Type B pancreatic cell (in vitro differentiated cells): Measurements from ENCODE around the gene NCK1. TPM values are rescaled to one million over a fixed set of nuclear protein-coding genes. Genes with fewer than 3 reads are reported as not detected.

Experiments used
- DNase-seq: peaks from one replicate; pipeline ENCODE4 v3.0.0; 2021; ENCODE audit warnings: mixed read lengths; ENCODE audit not compliant: unreplicated experiment; ENCODE audit errors: extremely low spot score
- H3K27ac Mint-ChIP-seq: 2 replicates; pipeline ENCODE4 v1.8.0; 2021; ENCODE audit warnings: mild to moderate bottlenecking, mixed read lengths
- H3K27me3 Mint-ChIP-seq: 2 replicates; pipeline ENCODE4 v1.8.0; 2021; ENCODE audit warnings: mixed read lengths
- H3K36me3 Mint-ChIP-seq: 2 replicates; pipeline ENCODE4 v1.8.0; 2021; ENCODE audit warnings: mixed read lengths
- H3K4me1 Mint-ChIP-seq: one replicate; pipeline ENCODE4 v1.8.0; 2021; ENCODE audit warnings: mixed read lengths; ENCODE audit not compliant: unreplicated experiment
- H3K4me3 Mint-ChIP-seq: 2 replicates; pipeline ENCODE4 v1.8.0; 2021; ENCODE audit warnings: mild to moderate bottlenecking, mixed read lengths
- H3K9me3 Mint-ChIP-seq: 2 replicates; pipeline ENCODE4 v1.8.0; 2021; ENCODE audit warnings: mixed read lengths
- total RNA-seq: library from RNA; stranded (reverse); gene quantifications from 2 replicates; pipeline ENCODE4 v1.2.1, GENCODE V29; 2021; ENCODE audit warnings: low replicate concordance
- TF ChIP-seq, protein P1 (sequence below): fragments of 200-600 bp; sonication (generic); conservative IDR thresholded peaks from 2 replicates; pipeline ENCODE4 v1.5.0; 2021; ENCODE audit warnings: antibody characterized with exemption, mild to moderate bottlenecking

NCK1 gene
- total RNA-seq, 1 donor from 2014 or later = 24.3 TPM

DNA sequence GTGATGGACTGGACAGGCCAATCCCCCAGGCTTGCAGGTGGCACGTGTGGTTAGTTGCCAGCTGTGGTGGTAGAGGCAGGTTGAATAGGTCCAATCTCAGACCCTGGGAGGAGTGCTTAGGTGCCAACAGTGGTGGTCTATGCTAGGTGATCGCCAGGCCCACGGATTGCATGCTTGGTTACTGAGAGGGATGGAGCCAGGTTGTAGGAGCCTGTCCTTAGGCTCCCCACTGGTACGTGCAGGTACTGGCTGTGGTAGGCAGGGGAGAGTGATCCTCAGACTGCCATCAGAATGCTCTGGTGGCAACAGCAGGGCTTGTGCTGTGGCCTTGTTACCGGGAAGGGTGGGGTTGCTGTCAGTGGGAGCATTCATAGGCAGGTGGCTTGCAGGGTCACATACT lies 44.7 kb downstream of the NCK1 start:
- Mint-ChIP-seq H3K4me1 (no peaks in the 10 kb centered on the region), H3K36me3 (peaks cover 32% of the 10 kb centered on the region), H3K9me3 (peaks cover 13% of the 10 kb centered on the region), H3K4me3 (no peak overlapping the region), H3K27me3 (no peaks in the 10 kb centered on the region), H3K27ac (no peak overlapping the region)
- TF ChIP-seq, protein P1, sequence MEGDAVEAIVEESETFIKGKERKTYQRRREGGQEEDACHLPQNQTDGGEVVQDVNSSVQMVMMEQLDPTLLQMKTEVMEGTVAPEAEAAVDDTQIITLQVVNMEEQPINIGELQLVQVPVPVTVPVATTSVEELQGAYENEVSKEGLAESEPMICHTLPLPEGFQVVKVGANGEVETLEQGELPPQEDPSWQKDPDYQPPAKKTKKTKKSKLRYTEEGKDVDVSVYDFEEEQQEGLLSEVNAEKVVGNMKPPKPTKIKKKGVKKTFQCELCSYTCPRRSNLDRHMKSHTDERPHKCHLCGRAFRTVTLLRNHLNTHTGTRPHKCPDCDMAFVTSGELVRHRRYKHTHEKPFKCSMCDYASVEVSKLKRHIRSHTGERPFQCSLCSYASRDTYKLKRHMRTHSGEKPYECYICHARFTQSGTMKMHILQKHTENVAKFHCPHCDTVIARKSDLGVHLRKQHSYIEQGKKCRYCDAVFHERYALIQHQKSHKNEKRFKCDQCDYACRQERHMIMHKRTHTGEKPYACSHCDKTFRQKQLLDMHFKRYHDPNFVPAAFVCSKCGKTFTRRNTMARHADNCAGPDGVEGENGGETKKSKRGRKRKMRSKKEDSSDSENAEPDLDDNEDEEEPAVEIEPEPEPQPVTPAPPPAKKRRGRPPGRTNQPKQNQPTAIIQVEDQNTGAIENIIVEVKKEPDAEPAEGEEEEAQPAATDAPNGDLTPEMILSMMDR = no peak
- DNase-seq = no peak

DNA sequence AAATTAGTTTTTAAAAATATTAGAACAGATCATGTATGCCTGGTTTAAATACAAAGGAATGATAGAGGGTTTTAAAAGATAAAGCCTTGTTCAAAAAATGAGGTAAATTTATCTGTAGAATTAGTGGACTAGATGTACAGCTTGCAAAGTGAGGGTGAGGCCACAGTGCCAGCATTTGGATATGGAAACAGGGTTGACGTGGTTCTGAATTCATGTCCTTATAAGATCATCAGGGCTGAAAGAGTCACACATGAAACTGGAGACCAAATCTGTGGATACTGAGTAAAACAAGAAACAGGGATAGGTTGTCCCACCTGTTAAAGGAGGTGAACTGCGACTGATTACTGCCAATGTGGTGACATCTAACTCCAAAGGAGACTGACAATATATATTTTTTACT lies 46.3 kb downstream of the NCK1 start:
- no peak for DNase-seq
- Mint-ChIP-seq H3K9me3 (peaks cover 10% of the 10 kb centered on the region), H3K27me3 (no peaks in the 10 kb centered on the region), H3K4me1 (no peaks in the 10 kb centered on the region), H3K36me3 (peaks cover 31% of the 10 kb centered on the region), H3K4me3 (no peak overlapping the region), H3K27ac (no peak overlapping the region)
- TF ChIP-seq, protein P1 = no peak

DNA sequence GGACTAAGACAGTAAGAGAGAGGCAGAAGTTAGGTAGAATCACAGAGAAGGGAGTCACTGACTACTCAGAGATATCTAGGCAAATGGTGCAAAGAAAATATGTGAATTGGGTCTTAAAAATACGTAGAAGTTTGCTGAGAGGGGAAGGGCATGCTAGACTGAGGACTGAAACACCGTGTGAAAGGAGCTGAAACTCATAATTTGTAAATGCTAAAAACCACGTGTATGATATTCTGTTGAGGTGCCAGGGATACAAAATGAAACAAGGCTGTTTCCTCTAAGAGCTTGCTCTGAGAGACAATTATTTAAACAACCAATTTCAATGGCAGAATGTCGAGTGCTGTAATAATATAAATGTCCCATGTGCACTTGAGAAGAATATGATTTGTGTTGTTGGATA lies 47.2 kb downstream of the NCK1 start:
- Mint-ChIP-seq H3K27ac (no peak overlapping the region), H3K36me3 (peaks cover 26% of the 10 kb centered on the region), H3K27me3 (no peaks in the 10 kb centered on the region), H3K4me3 (no peak overlapping the region), H3K9me3 (peaks cover 10% of the 10 kb centered on the region), H3K4me1 (peaks cover 3% of the 10 kb centered on the region)
- no peak for DNase-seq
- TF ChIP-seq, protein P1 = no peak

GRCh38 chr3:136910697-136911096 lies 48.7 kb downstream of the NCK1 start:
- peaks cover 14% of the 10 kb centered on the region for H3K4me1 Mint-ChIP-seq
- no peak for DNase-seq
- H3K4me3 Mint-ChIP-seq = no peak overlapping the region
- TF ChIP-seq, protein P1 = no peak
- peaks cover 17% of the 10 kb centered on the region for H3K9me3 Mint-ChIP-seq
- peaks cover 37% of the 10 kb centered on the region for H3K36me3 Mint-ChIP-seq
- no peak overlapping the region for H3K27ac Mint-ChIP-seq
- no peaks in the 10 kb centered on the region for H3K27me3 Mint-ChIP-seq

- peaks cover 29% of the 10 kb centered on the region for H3K36me3 Mint-ChIP-seq
- no peak for DNase-seq
- peaks cover 11% of the 10 kb centered on the region for H3K9me3 Mint-ChIP-seq
- H3K27ac Mint-ChIP-seq = no peak overlapping the region
- TF ChIP-seq, protein P1 = no peak
- H3K4me3 Mint-ChIP-seq = no peak overlapping the region
- peaks cover 14% of the 10 kb centered on the region for H3K4me1 Mint-ChIP-seq
- no peaks in the 10 kb centered on the region for H3K27me3 Mint-ChIP-seq
Observed at GRCh38 chr3:136913168-136913567, 51.2 kb downstream of the NCK1 start.

DNA sequence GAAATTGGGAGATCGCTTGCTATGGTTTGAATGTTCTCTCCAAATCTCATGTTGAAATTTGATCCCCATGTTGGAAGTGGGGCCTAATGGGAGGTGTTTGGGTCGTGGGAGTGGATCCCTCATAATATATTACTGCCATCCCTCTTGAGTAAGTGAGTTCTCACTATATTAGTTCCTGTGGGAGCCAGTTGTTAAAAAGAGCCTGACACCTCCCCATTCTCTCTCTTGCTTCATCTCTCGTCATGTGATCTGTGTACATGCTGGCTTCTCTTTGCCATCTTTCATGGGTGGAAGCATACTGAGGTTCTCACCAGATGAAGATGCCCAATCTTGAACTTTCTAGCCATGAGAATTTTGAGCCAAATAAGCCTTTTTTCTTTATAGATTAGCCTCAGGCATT lies 52.7 kb downstream of the NCK1 start:
- peaks cover 33% of the 10 kb centered on the region for H3K36me3 Mint-ChIP-seq
- no peak for DNase-seq
- peaks cover 11% of the 10 kb centered on the region for H3K9me3 Mint-ChIP-seq
- H3K4me1 Mint-ChIP-seq = peaks cover 14% of the 10 kb centered on the region
- TF ChIP-seq, protein P1 = no peak
- H3K27me3 Mint-ChIP-seq = no peaks in the 10 kb centered on the region
- H3K4me3 Mint-ChIP-seq = no peak overlapping the region
- H3K27ac Mint-ChIP-seq = no peak overlapping the region
